ENCODE data around the gene PRSS36.
A peak's percentile ranks its signal among the peaks of the same experiment; 100 is the strongest.

The PRSS36 gene

DNA sequence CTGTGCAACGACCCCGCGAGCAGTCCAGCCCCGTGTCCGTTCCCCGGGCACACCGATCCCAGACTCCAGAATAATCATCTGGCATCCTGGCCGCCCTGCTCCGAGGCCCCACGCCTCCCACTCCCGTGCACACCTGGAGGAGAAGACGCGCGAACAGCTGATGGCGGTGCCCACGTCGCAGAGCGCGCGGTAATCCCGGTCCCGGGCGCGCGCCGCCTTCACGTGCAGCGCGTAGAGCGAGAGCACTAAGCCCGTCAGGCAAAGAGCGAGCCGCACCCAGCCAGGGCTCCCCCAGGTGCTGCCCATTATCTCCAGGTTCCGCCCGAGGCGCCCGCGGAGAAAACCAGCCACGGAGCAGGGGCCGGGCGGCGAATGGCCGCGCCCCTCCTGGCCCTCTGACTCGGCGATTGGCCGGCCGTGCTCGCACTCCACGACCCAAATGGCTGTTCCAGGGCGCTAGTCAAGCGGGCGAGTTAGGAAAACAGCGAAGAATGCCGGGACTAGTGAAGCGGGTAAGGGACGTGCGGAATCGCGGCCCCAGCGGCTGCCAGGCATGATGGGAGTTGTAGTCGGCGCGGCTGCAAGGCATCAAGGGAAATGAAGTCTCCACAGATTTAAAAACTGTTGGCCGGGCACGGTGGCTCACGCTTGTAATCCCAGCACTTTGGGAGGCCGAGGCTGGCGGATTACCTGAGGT is 55.3 kb downstream of the PRSS36 start, which contains the start of gene VKORC1:
VKORC1 (minus strand) TSS at position 374 of the 697 bp plus-strand sequence; CDS start at position 306, 68 bp downstream.
- peak; percentile 98 for DNase-seq

DNA sequence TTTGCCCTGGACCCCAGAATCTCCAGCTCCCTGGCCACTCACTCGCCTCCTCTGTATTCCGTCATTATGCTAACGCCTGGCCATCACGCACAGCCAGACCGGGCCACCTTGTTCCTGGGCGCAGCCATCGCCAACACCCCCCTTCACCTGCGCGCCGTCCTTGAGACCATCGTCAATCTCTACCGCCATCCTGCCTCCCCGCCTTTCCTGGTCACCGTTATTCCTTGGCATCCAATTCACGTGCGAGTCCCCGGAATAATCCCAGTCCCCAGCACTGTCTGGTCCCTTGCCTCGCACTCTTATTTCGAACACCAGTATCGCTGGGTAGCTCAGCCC is 55.8 kb downstream of the PRSS36 start:
- DNase-seq, result no peak

GRCh38 chr16:31093132-31093703 is 56.6 kb downstream of the PRSS36 start:
- peak; percentile 69 for DNase-seq

GRCh38 chr16:31092330-31092729 is 57.5 kb downstream of the PRSS36 start:
- no peak for DNase-seq

GRCh38 chr16:31090540-31090939 is 59.3 kb downstream of the PRSS36 start:
- no peak for DNase-seq

GRCh38 chr16:31089199-31089598 is 60.7 kb downstream of the PRSS36 start:
- no peak for DNase-seq

Data from hematopoietic multipotent progenitor cell treated with erythropoietin and hydrocortisone succinate and interleukin-3 and kit ligand, for 6 days (in vitro differentiated cells).